T-cell (primary cell): ENCODE measurements around the gene PRR5. TPM values are rescaled to one million over a fixed set of nuclear protein-coding genes. Genes with fewer than 3 reads are reported as not detected.
"Not testable (repeated sequence)": the region's sequence is repeated elsewhere in the genome, so short reads cannot be mapped to it uniquely, and the experiment has no call there.

Experiments used
- ATAC-seq, 4 experiments: fragments of 200-7000 bp in 3 of 4; fragments of 150-1000 bp in 1 of 4; cut with Tn5 transposase; replicated peaks in 1 of 4; 1 replicate in 3 of 4; 2 replicates in 1 of 4; pipeline ENCODE4 v1.10.0; 2021; ENCODE audit warnings: moderate library complexity in 3 of 4, mild to moderate bottlenecking in 2 of 4, moderate number of reproducible peaks in 1 of 4
- CTCF ChIA-PET, 2 donors: fragments of 300-600 bp; sonication (Branson Sonifier 250); formaldehyde crosslinking; loops; one replicate each; lab custom pipeline; 2022; ENCODE audit warnings: antibody characterized with exemption in 2 of 2; lab: Charles Lee
- POLR2A ChIA-PET, 2 donors: fragments of 300-600 bp; sonication (Branson Sonifier 250); formaldehyde crosslinking; loops; one replicate each; lab custom pipeline; 2022; ENCODE audit warnings: antibody characterized with exemption in 2 of 2; lab: Charles Lee
- DNase-seq, 35 experiments: peaks; one replicate each; pipeline versions ENCODE4 v3.0.0 to v3.0.0-alpha.2; 2013 to 2023
- H3K27ac ChIP-seq: one replicate; pipeline ENCODE4 v1.5.1; 2013; ENCODE audit warnings: low read length
- H3K27me3 ChIP-seq, 2 experiments: replicated peaks in 1 of 2; 1 replicate in 1 of 2; 2 replicates in 1 of 2; pipeline versions ENCODE4 v1.6.1 to v1.7.0; 2013; ENCODE audit warnings: low read length in 1 of 2, mixed read lengths in 1 of 2; ENCODE audit not compliant: control insufficient read depth in 2 of 2, insufficient read depth in 2 of 2; ENCODE audit errors: extremely low read depth in 1 of 2
- H3K36me3 ChIP-seq, 2 donors: 1 replicate in 1 of 2; 2 replicates in 1 of 2; pipeline versions ENCODE4 v1.6.1 to v1.7.0; 2013; ENCODE audit warnings: low read length in 1 of 2; ENCODE audit not compliant: control insufficient read depth in 2 of 2, insufficient read depth in 1 of 2; ENCODE audit errors: extremely low read depth in 1 of 2
- H3K4me1 ChIP-seq, 2 experiments: 1 replicate in 1 of 2; 2 replicates in 1 of 2; pipeline versions ENCODE4 v1.6.1 to v1.7.0; 2013; ENCODE audit warnings: low read length in 2 of 2, mixed read lengths in 1 of 2; ENCODE audit not compliant: insufficient read depth in 2 of 2, control insufficient read depth in 1 of 2; ENCODE audit errors: extremely low read depth in 1 of 2
- H3K4me3 ChIP-seq, 2 donors: 1 replicate in 1 of 2; 2 replicates in 1 of 2; pipeline versions ENCODE4 v1.5.1 to v1.7.0; 2013; ENCODE audit warnings: mild to moderate bottlenecking in 2 of 2, low read length in 1 of 2, moderate library complexity in 1 of 2; ENCODE audit not compliant: control insufficient read depth in 1 of 2; ENCODE audit errors: extremely low read depth in 1 of 2
- H3K9me3 ChIP-seq: 2 replicates; pipeline ENCODE4 v1.7.0; 2013
- H3K27ac Mint-ChIP-seq, 2 donors: one replicate each; pipeline ENCODE4 v1.8.0; 2020 to 2021; ENCODE audit warnings: mild to moderate bottlenecking in 2 of 2, mixed read lengths in 2 of 2
- H3K27me3 Mint-ChIP-seq, 2 donors: one replicate each; pipeline ENCODE4 v1.8.0; 2021 to 2022; ENCODE audit warnings: mixed read lengths in 2 of 2
- H3K36me3 Mint-ChIP-seq: one replicate; pipeline ENCODE4 v1.8.0; 2021; ENCODE audit warnings: mixed read lengths
- H3K4me1 Mint-ChIP-seq, 3 donors: one replicate each; pipeline ENCODE4 v1.8.0; 2020 to 2022; ENCODE audit warnings: mixed read lengths in 3 of 3, mild to moderate bottlenecking in 1 of 3
- H3K4me3 Mint-ChIP-seq, 3 donors: one replicate each; pipeline ENCODE4 v1.8.0; 2020 to 2022; ENCODE audit warnings: mild to moderate bottlenecking in 3 of 3, mixed read lengths in 3 of 3, moderate library complexity in 3 of 3
- H3K9me3 Mint-ChIP-seq, 3 donors: one replicate each; pipeline ENCODE4 v1.8.0; 2020 to 2022; ENCODE audit warnings: mixed read lengths in 3 of 3
- WGBS: methylation state at CpG from one replicate; pipeline ENCODE4 v1.1.5; 2013; ENCODE audit warnings: missing lambda C conversion rate; ENCODE audit not compliant: insufficient coverage; 5-methylcytosine and 5-hydroxymethylcytosine counted together
- total RNA-seq, 35 experiments: library from RNA in 6 of 35; stranded (reverse) in 6 of 35; fragments of 120-200 nt in 1 of 35; gene quantifications; one replicate each; pipeline versions ENCODE4 v1.2.1 to v1.2.4 and lab custom pipeline; 2013 to 2026

PRR5 gene
- total RNA-seq, 5 donors from 2014 or later (not counting 1 experiment from before 2014, with no cell fraction given) = 37.0 to 64.0 (median 58.7) TPM

DNA sequence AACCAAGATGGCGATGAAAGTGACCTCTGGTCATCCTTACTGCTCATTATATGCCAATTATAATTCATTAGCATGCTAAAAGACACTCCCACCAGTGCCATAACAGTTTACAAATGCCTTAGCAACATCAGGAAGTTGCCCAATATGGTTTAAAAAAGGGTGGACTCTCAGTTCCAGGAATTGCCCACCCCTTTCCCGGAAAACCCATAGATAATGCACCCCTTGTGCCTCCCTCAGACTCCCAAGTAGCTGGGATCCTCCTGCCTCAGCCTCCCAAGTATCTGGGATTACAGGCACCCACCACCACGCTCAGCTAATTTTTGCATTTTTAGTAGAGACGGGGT is 45.8 kb downstream of the PRR5 start:
- H3K4me3 ChIP-seq, H3K4me1 Mint-ChIP-seq: not testable (repeated sequence)

DNA sequence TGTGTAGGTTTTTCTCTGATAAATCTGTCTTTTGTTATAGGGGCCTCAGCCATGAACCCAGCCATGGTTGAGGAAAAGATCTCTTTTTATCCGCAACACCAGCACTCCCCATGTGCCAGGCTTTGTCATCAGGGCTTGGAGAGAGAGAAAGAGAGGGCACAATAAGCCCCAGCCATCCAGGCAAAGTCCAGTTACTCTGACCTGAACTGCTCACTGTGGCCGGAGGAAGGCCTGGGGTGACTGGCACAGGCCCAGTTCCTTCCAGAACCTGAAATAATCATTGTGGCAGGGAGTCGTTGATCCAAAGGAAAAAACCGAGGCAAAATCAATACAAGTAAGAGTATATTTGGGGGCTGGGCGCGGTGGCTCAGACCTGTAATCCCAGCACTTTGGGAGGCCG is 46.5 kb downstream of the PRR5 start:
- ChIA-PET CTCF (no interaction called here), POLR2A (no interaction called here)
- Mint-ChIP-seq H3K36me3 (no peaks in the 10 kb centered on the region), H3K27ac (no peak overlapping the region), H3K9me3 (no peaks in the 10 kb centered on the region), H3K27me3 (peaks cover 34 to 42% of the 10 kb centered on the region in 2 donors), H3K4me3 (no peak overlapping the region), H3K4me1 (peaks cover 0 to 7% (median 6%) of the 10 kb centered on the region in 3 donors)
- no peaks in the 10 kb centered on the region for H3K36me3 ChIP-seq
- H3K9me3 ChIP-seq = no peaks in the 10 kb centered on the region
- no peak for ATAC-seq
- H3K4me1 ChIP-seq = peaks cover 0 to 9% of the 10 kb centered on the region in 2 experiments
- no peak overlapping the region for H3K4me3 ChIP-seq
- H3K27me3 ChIP-seq = peaks cover 3 to 54% of the 10 kb centered on the region in 2 experiments
- no peak overlapping the region for H3K27ac ChIP-seq
- 82% methylated on average over 6 of the region's 7 CpGs for WGBS
- no peak for DNase-seq

More for the DNA sequence above, 45.8 kb downstream of the PRR5 start:
- H3K4me3 Mint-ChIP-seq, H3K4me1 ChIP-seq, H3K36me3 Mint-ChIP-seq, CTCF ChIA-PET, POLR2A ChIA-PET, H3K27ac ChIP-seq, H3K36me3 ChIP-seq, DNase-seq, H3K9me3 ChIP-seq, ATAC-seq, H3K27ac Mint-ChIP-seq, H3K9me3 Mint-ChIP-seq: not testable (repeated sequence)
- WGBS = 90% methylated on average over 3 of the region's 4 CpGs
- H3K27me3 Mint-ChIP-seq = peaks cover 32 to 34% of the 10 kb centered on the region in 2 donors
- H3K27me3 ChIP-seq = peaks cover 3 to 46% of the 10 kb centered on the region in 2 experiments

GRCh38 chr22:44750481-44750880 is 48.5 kb downstream of the PRR5 start:
- Histone ChIP-seq H3K9me3 (no peaks in the 10 kb centered on the region), H3K36me3 (no peaks in the 10 kb centered on the region), H3K4me1 (peaks cover 0 to 9% of the 10 kb centered on the region in 2 experiments), H3K27me3 (peaks cover 17 to 72% of the 10 kb centered on the region in 2 experiments), H3K27ac (no peak overlapping the region), H3K4me3 (no peak overlapping the region)
- no peaks in the 10 kb centered on the region for H3K9me3 Mint-ChIP-seq
- ATAC-seq (no peak), DNase-seq (no peak)
- H3K4me1 Mint-ChIP-seq = peaks cover 0 to 7% (median 6%) of the 10 kb centered on the region in 3 donors
- H3K27ac Mint-ChIP-seq = no peak overlapping the region
- WGBS = no CpG with 5 or more reads among the region's 1 CpG
- CTCF ChIA-PET = no interaction called here
- POLR2A ChIA-PET = no interaction called here
- no peak overlapping the region for H3K4me3 Mint-ChIP-seq
- H3K27me3 Mint-ChIP-seq = peaks cover 52 to 62% of the 10 kb centered on the region in 2 donors
- H3K36me3 Mint-ChIP-seq = no peaks in the 10 kb centered on the region

GRCh38 chr22:44752285-44753188 is 50.5 kb downstream of the PRR5 start, which contains the start of gene ARHGAP8:
ARHGAP8 (plus strand) TSS chr22:44752575; CDS start chr22:44786528, 33,953 bp downstream.
- ATAC-seq (peak in 3 of 4 experiments; percentile 74 to 75 (median 75)), DNase-seq (peak in 13 of 35 experiments; percentile 12 to 44 (median 20))
- peak within 1 kb of the TSS; percentile 68 to 75 (median 73) for H3K4me3 Mint-ChIP-seq
- ChIA-PET POLR2A (no interaction called here), CTCF (interaction anchor here in 1 of 2 donors (0.6 kb wide), 1 partner anchor 667 kb away, joined by 5 read pairs; no protein-coding TSS in a partner anchor)
- Histone ChIP-seq H3K36me3 (no peaks in the 10 kb centered on the region), H3K9me3 (no peaks in the 10 kb centered on the region), H3K27me3 (peaks cover 17 to 76% of the 10 kb centered on the region in 2 experiments), H3K4me1 (peaks cover 0 to 9% of the 10 kb centered on the region in 2 experiments), H3K27ac (no peak within 1 kb of the TSS), H3K4me3 (peak within 1 kb of the TSS; percentile 6 to 47)
- WGBS = 2% methylated on average over 40 of the region's 78 CpGs
- H3K27me3 Mint-ChIP-seq = peaks cover 58 to 70% of the 10 kb centered on the region in 2 donors
- H3K9me3 Mint-ChIP-seq = no peaks in the 10 kb centered on the region
- H3K27ac Mint-ChIP-seq = no peak within 1 kb of the TSS
- H3K36me3 Mint-ChIP-seq = no peaks in the 10 kb centered on the region
- peaks cover 0 to 7% (median 6%) of the 10 kb centered on the region in 3 donors for H3K4me1 Mint-ChIP-seq

DNA sequence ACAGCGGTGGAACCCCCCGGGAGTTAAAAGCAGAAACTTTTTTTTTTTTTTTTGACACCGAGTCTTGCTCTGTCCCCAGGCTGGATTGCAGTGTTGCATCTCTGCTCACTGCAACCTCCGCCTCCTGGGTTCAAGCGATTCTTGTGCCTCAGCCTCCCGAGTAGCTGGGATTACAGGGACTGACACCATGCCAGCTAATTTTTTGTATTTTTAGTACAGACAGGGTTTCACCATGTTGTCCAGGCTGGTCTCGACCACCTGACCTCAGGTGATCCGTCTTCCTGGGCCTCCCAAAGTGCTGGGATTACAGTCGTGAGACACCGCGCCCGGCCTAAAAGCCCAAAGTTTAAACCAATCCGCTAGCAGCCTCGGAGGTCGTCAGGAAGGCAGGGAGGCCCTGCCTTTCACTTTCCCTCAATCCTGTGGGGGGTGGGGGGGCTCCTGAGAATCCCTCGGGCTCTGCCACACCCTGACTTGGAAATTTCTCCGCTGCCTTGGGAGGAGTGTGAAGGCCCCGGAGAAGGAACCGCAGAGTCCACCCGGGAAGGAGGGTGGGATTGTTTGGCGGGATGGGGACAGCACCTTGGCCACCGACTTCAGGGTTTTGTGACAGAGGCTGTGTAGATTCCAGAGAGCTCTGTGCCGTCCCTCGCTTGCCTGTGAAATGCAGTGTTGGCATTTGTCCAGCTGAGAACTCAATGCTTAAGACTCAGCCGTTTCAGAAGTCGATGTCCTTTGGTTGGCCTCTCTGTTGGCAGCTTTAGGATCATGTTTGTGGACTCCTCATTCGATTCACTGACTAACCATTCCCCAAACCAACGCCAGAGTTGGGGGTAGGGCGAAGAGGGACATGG is 51.4 kb downstream of the PRR5 start:
- DNase-seq = no peak
- ATAC-seq = no peak
- Histone ChIP-seq H3K27me3 (peaks cover 17 to 75% of the 10 kb centered on the region in 2 experiments), H3K36me3 (no peaks in the 10 kb centered on the region), H3K4me1 (peaks cover 0 to 9% of the 10 kb centered on the region in 2 experiments), H3K9me3 (no peaks in the 10 kb centered on the region), H3K27ac (no peak overlapping the region), H3K4me3 (peak overlapping the region in 1 of 2 donors; percentile 6)
- CTCF ChIA-PET = no interaction called here
- POLR2A ChIA-PET = no interaction called here
- Mint-ChIP-seq H3K36me3 (no peaks in the 10 kb centered on the region), H3K27ac (no peak overlapping the region), H3K4me1 (peaks cover 0 to 7% (median 6%) of the 10 kb centered on the region in 3 donors), H3K9me3 (no peaks in the 10 kb centered on the region), H3K4me3 (peak overlapping the region; percentile 68 to 75 (median 73)), H3K27me3 (peaks cover 67 to 76% of the 10 kb centered on the region in 2 donors)
- 40% methylated on average over 11 of the region's 29 CpGs for WGBS

GRCh38 chr22:44754998-44755397 is 53.0 kb downstream of the PRR5 start:
- ATAC-seq (no peak), DNase-seq (no peak)
- Histone ChIP-seq H3K36me3 (no peaks in the 10 kb centered on the region), H3K9me3 (no peaks in the 10 kb centered on the region), H3K27ac (no peak overlapping the region), H3K4me1 (peaks cover 0 to 9% of the 10 kb centered on the region in 2 experiments), H3K27me3 (peaks cover 17 to 69% of the 10 kb centered on the region in 2 experiments), H3K4me3 (no peak overlapping the region)
- no peaks in the 10 kb centered on the region for H3K9me3 Mint-ChIP-seq
- ChIA-PET CTCF (no interaction called here), POLR2A (no interaction called here)
- no peaks in the 10 kb centered on the region for H3K36me3 Mint-ChIP-seq
- H3K27ac Mint-ChIP-seq = no peak overlapping the region
- 25% methylated on average over 3 of the region's 7 CpGs for WGBS
- peaks cover 63 to 74% of the 10 kb centered on the region in 2 donors for H3K27me3 Mint-ChIP-seq
- peaks cover 0 to 7% (median 6%) of the 10 kb centered on the region in 3 donors for H3K4me1 Mint-ChIP-seq
- H3K4me3 Mint-ChIP-seq = no peak overlapping the region
